Measurements from ENCODE around the gene ACOX3.
"Not testable (repeated sequence)": the region's sequence is repeated elsewhere in the genome, so short reads cannot be mapped to it uniquely, and the experiment has no call there.

Gene ACOX3

DNA sequence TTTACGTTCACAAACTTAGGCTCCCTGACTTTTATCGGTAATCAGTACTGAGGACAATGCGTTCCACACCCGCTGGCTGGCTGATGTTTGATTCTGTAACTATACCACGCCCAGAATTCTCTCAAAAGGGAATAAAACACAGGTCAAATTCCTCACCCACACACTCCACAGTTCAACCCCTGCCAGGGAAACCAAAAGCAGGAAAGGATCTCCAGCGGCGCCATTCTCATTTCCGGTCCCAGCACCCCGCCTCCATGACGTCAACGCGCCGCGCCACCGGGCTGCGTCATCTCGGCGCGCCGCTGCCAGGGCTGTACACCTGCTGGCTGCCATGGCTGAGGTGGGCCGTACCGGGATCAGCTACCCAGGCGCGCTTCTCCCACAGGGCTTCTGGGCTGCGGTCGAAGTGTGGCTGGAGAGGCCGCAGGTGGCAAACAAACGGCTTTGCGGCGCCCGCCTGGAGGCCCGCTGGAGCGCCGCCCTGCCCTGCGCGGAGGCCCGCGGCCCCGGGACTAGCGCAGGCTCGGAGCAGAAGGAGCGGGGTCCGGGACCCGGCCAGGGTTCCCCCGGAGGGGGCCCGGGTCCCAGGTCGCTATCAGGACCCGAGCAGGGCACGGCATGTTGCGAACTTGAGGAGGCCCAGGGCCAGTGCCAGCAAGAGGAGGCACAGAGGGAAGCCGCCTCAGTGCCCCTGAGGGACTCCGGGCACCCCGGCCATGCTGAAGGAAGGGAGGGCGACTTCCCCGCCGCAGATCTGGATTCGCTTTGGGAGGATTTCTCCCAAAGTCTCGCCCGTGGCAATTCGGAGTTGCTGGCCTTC, at the start of gene ACOX3, which contains the start of gene TRMT44:
Gene ACOX3 (minus strand): TSS at position 232 of the 820 bp plus-strand sequence. CDS start 24,202 bp downstream, outside the sequence.
Gene TRMT44 (plus strand): TSS at position 286 of the 820 bp plus-strand sequence. CDS start 46 bp downstream, at position 332.
- no peak for TF ChIP-seq CTCF (IDR thresholded peaks at IDR 0.05; ENCODE audit: borderline replicate concordance, insufficient read depth, low read depth, low read length)
- H3K4me3 ChIP-seq (ENCODE audit: low read depth, low read length), result peak within 1 kb of the TSS; percentile 88

- TF ChIP-seq CTCF (IDR thresholded peaks at IDR 0.05; ENCODE audit: borderline replicate concordance, insufficient read depth, low read depth, low read length), result no peak
Measured at GRCh38 chr4:8488791-8489369, 48.4 kb upstream of the ACOX3 start.

GRCh38 chr4:8486643-8487042, 46.1 kb upstream of the ACOX3 start:
- not testable (repeated sequence) for H3K4me3 ChIP-seq (ENCODE audit: low read depth, low read length)

More at GRCh38 chr4:8488791-8489369, 48.4 kb upstream of the ACOX3 start:
- H3K4me3 ChIP-seq (ENCODE audit: low read depth, low read length), result no peak overlapping the region

DNA sequence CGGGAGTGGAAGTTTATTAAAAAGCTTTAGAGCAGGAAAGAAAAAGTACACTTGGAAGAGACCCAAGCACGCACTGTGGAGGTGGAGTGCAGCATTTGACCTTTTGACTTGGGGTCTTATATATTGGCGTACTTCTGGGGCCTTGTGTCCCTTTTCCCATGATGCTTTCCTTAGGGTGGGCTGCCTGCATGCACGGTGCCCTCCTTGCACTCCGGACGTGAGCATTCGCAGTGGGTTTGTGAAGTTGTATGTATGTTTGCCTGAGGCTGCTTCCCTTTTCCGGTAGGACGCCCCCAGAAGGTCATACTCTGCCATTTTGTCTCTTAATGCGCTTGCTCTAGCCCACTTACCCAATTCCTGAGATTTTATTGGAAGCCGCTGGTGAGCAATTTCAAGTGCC, 39.7 kb upstream of the ACOX3 start:
- H3K4me3 ChIP-seq (ENCODE audit: low read depth, low read length), result no peak overlapping the region
- no peak for TF ChIP-seq CTCF (IDR thresholded peaks at IDR 0.05; ENCODE audit: borderline replicate concordance, insufficient read depth, low read depth, low read length)

DNA sequence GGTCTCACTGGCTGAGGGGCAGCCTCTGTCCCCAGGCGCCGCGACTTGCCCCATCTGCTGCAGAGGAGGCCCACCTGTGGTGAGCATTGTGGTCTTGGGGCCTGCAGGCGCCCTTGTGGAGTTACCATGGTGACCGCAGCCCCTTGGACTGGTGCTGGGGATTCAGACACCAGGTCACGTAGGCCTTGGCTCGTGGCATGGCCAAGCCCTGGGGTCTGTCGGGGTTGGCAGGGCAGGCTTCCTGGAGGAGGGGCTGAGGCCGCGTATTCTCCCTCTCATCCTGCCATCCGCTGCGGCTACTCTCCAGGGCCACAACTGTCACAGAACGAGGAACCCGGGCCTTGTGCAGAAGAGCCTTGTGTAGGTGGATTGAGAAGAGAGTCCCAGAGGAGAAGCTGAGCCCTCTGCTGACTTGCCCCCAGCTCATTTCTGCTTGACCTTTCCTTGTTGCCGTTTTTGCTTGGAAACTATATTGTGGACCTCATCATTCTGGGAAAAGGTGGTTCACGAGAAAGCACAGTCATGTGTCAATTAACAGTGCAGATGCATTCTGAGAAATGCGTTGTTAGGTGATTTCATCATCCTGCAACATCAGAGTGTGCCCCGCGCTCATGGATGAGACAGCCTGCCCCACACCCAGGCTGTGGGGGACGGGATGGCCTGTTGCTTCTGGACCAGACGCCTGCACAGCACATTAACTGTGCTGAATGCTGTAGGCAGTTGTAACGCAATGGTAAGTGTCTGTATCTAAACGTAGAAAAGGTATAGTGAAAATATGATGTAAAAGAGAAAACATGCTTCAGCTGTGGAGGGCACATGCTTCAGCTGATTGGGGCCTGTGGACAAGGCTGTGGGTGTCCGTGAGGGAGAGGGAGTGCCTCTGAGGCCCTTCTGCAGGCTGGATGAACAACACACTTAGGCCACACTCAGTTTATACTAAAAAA, 38.5 kb upstream of the ACOX3 start:
- no peak for TF ChIP-seq CTCF (IDR thresholded peaks at IDR 0.05; ENCODE audit: borderline replicate concordance, insufficient read depth, low read depth, low read length)

DNA sequence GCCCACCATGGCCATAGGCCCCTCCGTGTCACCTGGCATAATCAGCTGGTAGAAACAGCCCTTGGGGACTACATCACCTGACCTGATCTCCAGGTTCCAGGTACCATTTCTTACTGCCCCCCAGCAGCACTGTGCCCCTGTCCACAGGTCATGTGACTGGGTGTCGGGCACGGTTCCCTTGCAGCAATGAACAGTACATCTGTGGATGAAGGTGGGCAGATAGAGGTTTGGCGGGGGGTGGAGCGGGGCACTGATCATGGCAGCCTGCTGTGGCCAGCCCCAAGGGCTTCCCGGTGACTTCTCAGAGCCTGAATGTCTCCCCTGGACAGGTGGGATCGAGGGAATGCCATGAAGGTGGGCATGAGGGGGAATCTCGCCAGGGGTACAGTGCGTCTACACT, 37.8 kb upstream of the ACOX3 start:
- no peak for TF ChIP-seq CTCF (IDR thresholded peaks at IDR 0.05; ENCODE audit: borderline replicate concordance, insufficient read depth, low read depth, low read length)
- H3K4me3 ChIP-seq (ENCODE audit: low read depth, low read length), result no peak overlapping the region

More for the DNA sequence above, 38.5 kb upstream of the ACOX3 start:
- no peak overlapping the region for H3K4me3 ChIP-seq (ENCODE audit: low read depth, low read length)

DNA sequence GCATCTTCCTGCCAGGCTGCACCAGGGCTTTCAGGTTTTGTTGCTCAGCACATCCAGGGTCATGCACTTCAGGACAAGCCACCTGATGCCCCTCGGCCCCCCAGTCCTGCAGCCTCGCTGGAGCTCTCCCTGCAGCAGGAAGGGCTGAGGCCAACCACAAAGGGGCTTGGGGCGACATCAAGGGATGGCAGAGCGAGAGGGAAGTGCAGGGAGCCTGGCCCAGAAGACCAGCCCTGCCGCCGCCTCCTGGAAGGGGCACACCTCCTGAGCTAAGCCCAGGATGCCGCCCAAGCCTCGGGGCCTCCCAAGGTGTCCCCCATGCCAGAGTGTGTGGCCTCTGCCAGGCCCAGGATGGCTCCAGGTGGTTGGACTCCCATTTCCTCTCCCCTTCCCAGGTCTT, 37.2 kb upstream of the ACOX3 start:
- TF ChIP-seq CTCF (IDR thresholded peaks at IDR 0.05; ENCODE audit: borderline replicate concordance, insufficient read depth, low read depth, low read length), result no peak
- H3K4me3 ChIP-seq (ENCODE audit: low read depth, low read length), result no peak overlapping the region
